ENCODE measurements around the gene PLS1.

DNA sequence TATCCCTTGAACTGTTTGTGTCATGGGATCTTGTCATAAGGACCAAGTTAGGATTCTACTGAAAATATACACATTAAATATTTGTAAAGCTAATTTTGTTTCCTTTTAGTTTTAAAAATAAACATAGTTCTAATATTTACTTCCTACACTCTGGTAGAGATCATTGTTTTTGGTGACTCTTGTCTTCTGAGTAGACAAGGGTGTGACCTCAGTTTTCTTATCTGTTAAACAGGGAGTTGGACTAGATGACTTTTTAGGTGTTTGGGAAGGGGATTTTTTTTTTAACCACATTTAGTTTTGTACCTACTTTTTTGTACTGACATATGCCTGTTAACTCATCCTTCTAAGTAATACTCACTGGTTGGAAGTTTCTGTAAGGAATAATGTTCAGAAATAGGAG, 30.8 kb downstream of the PLS1 start:
- no peak for TF ChIP-seq POLR2A (IDR thresholded peaks at IDR 0.05; ENCODE audit: extremely low read depth, insufficient read length)
- TF ChIP-seq, protein P1, sequence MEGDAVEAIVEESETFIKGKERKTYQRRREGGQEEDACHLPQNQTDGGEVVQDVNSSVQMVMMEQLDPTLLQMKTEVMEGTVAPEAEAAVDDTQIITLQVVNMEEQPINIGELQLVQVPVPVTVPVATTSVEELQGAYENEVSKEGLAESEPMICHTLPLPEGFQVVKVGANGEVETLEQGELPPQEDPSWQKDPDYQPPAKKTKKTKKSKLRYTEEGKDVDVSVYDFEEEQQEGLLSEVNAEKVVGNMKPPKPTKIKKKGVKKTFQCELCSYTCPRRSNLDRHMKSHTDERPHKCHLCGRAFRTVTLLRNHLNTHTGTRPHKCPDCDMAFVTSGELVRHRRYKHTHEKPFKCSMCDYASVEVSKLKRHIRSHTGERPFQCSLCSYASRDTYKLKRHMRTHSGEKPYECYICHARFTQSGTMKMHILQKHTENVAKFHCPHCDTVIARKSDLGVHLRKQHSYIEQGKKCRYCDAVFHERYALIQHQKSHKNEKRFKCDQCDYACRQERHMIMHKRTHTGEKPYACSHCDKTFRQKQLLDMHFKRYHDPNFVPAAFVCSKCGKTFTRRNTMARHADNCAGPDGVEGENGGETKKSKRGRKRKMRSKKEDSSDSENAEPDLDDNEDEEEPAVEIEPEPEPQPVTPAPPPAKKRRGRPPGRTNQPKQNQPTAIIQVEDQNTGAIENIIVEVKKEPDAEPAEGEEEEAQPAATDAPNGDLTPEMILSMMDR (IDR thresholded peaks at IDR 0.05; ENCODE audit: low read depth, low read length) = no peak
